AG09319 (cell line): Measurements from ENCODE around the gene TXNDC15.
"Not testable (repeated sequence)": the region's sequence is repeated elsewhere in the genome, so short reads cannot be mapped to it uniquely, and the experiment has no call there.

Source experiments
- DNase-seq: peaks from one replicate; pipeline ENCODE4 v3.0.0-alpha.2; 2010; ENCODE audit warnings: low read depth; ENCODE audit errors: extremely low read depth
- CTCF ChIP-seq: IDR thresholded peaks from 2 replicates; pipeline ENCODE4 v1.5.1; 2011; ENCODE audit warnings: low read depth, mild to moderate bottlenecking, inconsistent platforms, low read length, moderate library complexity

The TXNDC15 gene

GRCh38 chr5:134873987-134874830, at the start of gene TXNDC15:
Gene TXNDC15, plus strand, starts transcription at chr5:134874371. Its CDS starts 57 bp downstream, at chr5:134874428.
- no peak for TF ChIP-seq CTCF
- DNase-seq = peak; percentile 60

- TF ChIP-seq CTCF = no peak
- DNase-seq = no peak
Observed at GRCh38 chr5:134824681-134825080, 49.5 kb upstream of the TXNDC15 start.

GRCh38 chr5:134825212-134825611, 49.0 kb upstream of the TXNDC15 start:
- TF ChIP-seq CTCF = no peak
- no peak for DNase-seq

- no peak for TF ChIP-seq CTCF
- no peak for DNase-seq
Observed at GRCh38 chr5:134833340-134834032, 40.7 kb upstream of the TXNDC15 start.

GRCh38 chr5:134835623-134836022, 38.5 kb upstream of the TXNDC15 start:
- DNase-seq = no peak
- TF ChIP-seq CTCF = no peak

- DNase-seq = no peak
- no peak for TF ChIP-seq CTCF
Observed at GRCh38 chr5:134837530-134838181, 36.5 kb upstream of the TXNDC15 start.

GRCh38 chr5:134838361-134838760, 35.8 kb upstream of the TXNDC15 start:
- not testable (repeated sequence) for DNase-seq
